Keratinocyte (primary cell): ENCODE data around the gene ANO7.

Experiments
- CTCF ChIP-seq, 3 experiments: IDR thresholded peaks in 1 of 3; conservative IDR thresholded peaks in 1 of 3; optimal IDR thresholded peaks in 1 of 3; 2 replicates in 2 of 3; 3 replicates in 1 of 3; pipeline versions ENCODE3 to v1.5.1; 2011; ENCODE audit warnings: low read length in 3 of 3, mild to moderate bottlenecking in 3 of 3, moderate library complexity in 2 of 3, control low read depth in 1 of 3, inconsistent platforms in 1 of 3; ENCODE audit not compliant: insufficient read depth in 2 of 3; ENCODE audit errors: extremely low read depth in 1 of 3
- EZH2 ChIP-seq: IDR thresholded peaks from one replicate; pipeline ENCODE4 v1.6.1; 2012; ENCODE audit warnings: inconsistent platforms, mild to moderate bottlenecking, low read length, moderate library complexity

- TF ChIP-seq CTCF (optimal IDR thresholded peaks at IDR 0.05 in 1 of 3, IDR thresholded peaks at IDR 0.05 in 1 of 3, conservative IDR thresholded peaks at IDR 0.05 in 1 of 3; ENCODE audit: extremely low read depth in 1 of 3, insufficient read depth in 2 of 3, low read length in 3 of 3) (no peak), EZH2 (no peak)
Measured at GRCh38 chr2:241224851-241225438, 36.5 kb downstream of the ANO7 start.
